Measurements from ENCODE around the gene DUOX1.
A peak's percentile ranks its signal among the peaks of the same experiment; 100 is the strongest.
"Not testable (repeated sequence)": the region's sequence is repeated elsewhere in the genome, so short reads cannot be mapped to it uniquely, and the experiment has no call there.

Gene DUOX1

DNA sequence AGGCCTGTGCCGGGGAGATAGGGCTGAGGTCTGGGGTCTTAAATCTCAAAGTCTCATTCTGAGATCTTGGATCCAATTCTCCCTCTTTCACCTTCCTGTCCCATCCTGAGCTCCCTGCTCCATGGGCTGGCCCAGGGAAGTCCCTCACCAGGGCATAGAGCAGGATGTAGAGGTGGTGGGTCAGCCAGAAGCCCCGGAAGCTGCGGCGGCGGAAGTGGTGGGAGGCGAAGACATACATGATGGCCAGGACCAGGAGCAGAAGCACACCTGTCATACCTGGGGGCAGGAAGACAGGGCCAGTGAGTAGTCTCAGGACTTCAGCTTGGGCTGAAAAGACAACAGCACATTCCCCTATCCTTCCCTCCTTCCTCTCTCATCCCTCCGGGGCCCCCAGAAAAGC lies 32.3 kb upstream of the DUOX1 start:
- DNase-seq = peak; percentile 13
- Mint-ChIP-seq H3K27me3 (no peaks in the 10 kb centered on the region), H3K27ac (no peak overlapping the region), H3K4me1 (ENCODE audit: low read depth) (no peaks in the 10 kb centered on the region), H3K9me3 (no peaks in the 10 kb centered on the region), H3K4me3 (no peak overlapping the region), H3K36me3 (ENCODE audit: low read depth) (no peaks in the 10 kb centered on the region)

- Mint-ChIP-seq H3K36me3 (ENCODE audit: low read depth) (no peaks in the 10 kb centered on the region), H3K9me3 (no peaks in the 10 kb centered on the region), H3K27me3 (peaks cover 6% of the 10 kb centered on the region), H3K4me1 (ENCODE audit: low read depth) (no peaks in the 10 kb centered on the region), H3K4me3 (no peak overlapping the region), H3K27ac (no peak overlapping the region)
- DNase-seq = no peak
Observed at GRCh38 chr15:45099549-45100165, 30.1 kb upstream of the DUOX1 start.

DNA sequence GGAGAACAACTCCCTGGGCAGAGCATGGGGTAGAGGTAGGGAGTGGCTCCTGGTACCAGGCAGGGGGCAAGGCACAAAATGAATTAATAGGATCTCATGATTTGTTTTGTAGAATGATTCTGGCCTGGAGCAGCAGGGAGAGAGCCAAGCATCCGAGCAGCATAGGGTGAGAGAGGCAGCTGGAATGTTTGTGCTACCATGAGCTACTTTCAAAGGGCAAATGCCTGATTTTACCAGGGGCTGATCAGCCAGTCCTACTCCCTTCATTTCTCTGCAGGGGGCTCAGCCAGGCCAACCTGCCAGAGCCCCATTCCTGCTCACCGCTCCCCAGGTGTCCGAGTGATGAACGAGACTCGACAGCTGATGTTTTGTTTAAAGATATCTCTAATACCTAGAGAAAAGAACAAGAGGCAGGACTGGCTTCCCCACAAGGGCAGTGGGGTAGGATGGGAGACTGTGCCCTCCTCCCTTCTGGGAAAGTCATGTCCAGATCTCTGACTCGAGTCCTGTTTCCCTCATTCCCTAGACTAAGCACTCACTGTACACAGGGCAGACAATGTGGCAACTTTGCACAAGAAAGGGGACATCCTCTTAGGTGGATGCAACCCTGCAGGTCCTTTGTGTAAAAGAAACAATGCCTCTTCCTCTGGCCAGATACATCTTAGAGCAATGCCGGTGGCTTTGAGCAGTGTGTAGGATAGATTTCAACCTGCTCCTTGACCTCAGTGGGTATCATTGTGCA lies 28.7 kb upstream of the DUOX1 start:
- no peak overlapping the region for H3K27ac Mint-ChIP-seq
- peaks cover 12% of the 10 kb centered on the region for H3K27me3 Mint-ChIP-seq
- H3K36me3 Mint-ChIP-seq (ENCODE audit: low read depth) = no peaks in the 10 kb centered on the region
- DNase-seq = no peak
- no peaks in the 10 kb centered on the region for H3K4me1 Mint-ChIP-seq (ENCODE audit: low read depth)
- no peak overlapping the region for H3K4me3 Mint-ChIP-seq
- H3K9me3 Mint-ChIP-seq = no peaks in the 10 kb centered on the region

GRCh38 chr15:45101749-45102148 lies 28.0 kb upstream of the DUOX1 start:
- DNase-seq = no peak
- Mint-ChIP-seq H3K9me3 (no peaks in the 10 kb centered on the region), H3K4me1 (ENCODE audit: low read depth) (no peaks in the 10 kb centered on the region), H3K36me3 (ENCODE audit: low read depth) (no peaks in the 10 kb centered on the region), H3K4me3 (no peak overlapping the region), H3K27me3 (peaks cover 12% of the 10 kb centered on the region), H3K27ac (no peak overlapping the region)

DNA sequence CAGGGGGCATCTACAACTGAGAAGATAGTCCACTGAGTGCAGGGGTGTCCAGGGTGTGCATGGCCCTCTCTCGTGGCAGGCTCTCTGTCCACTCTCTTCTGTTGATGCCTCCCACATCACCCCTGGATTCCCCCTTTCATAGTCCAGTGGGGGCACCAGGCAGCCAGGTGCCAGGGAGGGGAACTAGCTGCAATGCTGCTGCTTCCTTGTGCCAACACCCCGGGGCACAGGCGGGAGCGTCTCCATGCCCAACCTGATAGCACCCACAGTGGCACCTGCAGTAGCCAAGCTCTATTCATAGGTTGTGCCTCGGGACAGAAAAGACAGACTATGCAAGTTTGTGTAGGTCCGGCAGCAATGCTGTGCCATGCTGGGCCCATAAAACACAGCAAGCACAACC lies 27.6 kb upstream of the DUOX1 start:
- Mint-ChIP-seq H3K9me3 (no peaks in the 10 kb centered on the region), H3K27me3 (peaks cover 14% of the 10 kb centered on the region), H3K4me1 (ENCODE audit: low read depth) (no peaks in the 10 kb centered on the region), H3K4me3 (no peak overlapping the region), H3K27ac (no peak overlapping the region), H3K36me3 (ENCODE audit: low read depth) (no peaks in the 10 kb centered on the region)
- no peak for DNase-seq

GRCh38 chr15:45104170-45104569 lies 25.6 kb upstream of the DUOX1 start:
- H3K9me3 Mint-ChIP-seq; H3K4me3 Mint-ChIP-seq; H3K4me1 Mint-ChIP-seq (ENCODE audit: low read depth); H3K36me3 Mint-ChIP-seq (ENCODE audit: low read depth); H3K27ac Mint-ChIP-seq; DNase-seq: not testable (repeated sequence)
- H3K27me3 Mint-ChIP-seq = peaks cover 25% of the 10 kb centered on the region

DNA sequence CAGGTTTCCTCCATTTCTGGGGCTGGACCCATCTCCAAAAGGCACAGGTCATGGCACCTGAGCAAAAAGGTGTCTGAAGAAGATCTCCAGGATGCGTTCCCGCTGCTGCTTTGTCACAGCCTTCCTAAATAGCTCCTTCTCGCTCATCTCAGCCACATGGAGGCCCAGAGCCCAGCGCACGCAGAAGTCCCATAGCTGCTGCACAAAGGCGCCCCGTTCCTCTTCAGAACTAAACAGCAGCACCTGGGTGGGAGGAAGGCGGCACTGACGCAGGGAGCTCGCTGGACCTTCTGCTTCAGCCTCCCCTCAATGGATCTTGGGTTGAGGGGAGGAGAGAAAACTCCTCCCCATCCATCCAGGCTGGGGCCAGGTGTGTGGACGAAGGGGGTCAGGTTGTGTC lies 24.2 kb upstream of the DUOX1 start:
- H3K27ac Mint-ChIP-seq = no peak overlapping the region

GRCh38 chr15:45106002-45106790 lies 23.6 kb upstream of the DUOX1 start:
- Mint-ChIP-seq H3K9me3 (no peaks in the 10 kb centered on the region), H3K4me1 (ENCODE audit: low read depth) (no peaks in the 10 kb centered on the region), H3K4me3 (no peak overlapping the region), H3K27ac (no peak overlapping the region), H3K36me3 (ENCODE audit: low read depth) (no peaks in the 10 kb centered on the region), H3K27me3 (peaks cover 41% of the 10 kb centered on the region)
- DNase-seq = no peak

More for the DNA sequence above, 24.2 kb upstream of the DUOX1 start:
- no peak overlapping the region for H3K4me3 Mint-ChIP-seq
- peaks cover 39% of the 10 kb centered on the region for H3K27me3 Mint-ChIP-seq
- DNase-seq = no peak
- no peaks in the 10 kb centered on the region for H3K9me3 Mint-ChIP-seq
- H3K36me3 Mint-ChIP-seq (ENCODE audit: low read depth) = no peaks in the 10 kb centered on the region
- H3K4me1 Mint-ChIP-seq (ENCODE audit: low read depth) = no peaks in the 10 kb centered on the region

DNA sequence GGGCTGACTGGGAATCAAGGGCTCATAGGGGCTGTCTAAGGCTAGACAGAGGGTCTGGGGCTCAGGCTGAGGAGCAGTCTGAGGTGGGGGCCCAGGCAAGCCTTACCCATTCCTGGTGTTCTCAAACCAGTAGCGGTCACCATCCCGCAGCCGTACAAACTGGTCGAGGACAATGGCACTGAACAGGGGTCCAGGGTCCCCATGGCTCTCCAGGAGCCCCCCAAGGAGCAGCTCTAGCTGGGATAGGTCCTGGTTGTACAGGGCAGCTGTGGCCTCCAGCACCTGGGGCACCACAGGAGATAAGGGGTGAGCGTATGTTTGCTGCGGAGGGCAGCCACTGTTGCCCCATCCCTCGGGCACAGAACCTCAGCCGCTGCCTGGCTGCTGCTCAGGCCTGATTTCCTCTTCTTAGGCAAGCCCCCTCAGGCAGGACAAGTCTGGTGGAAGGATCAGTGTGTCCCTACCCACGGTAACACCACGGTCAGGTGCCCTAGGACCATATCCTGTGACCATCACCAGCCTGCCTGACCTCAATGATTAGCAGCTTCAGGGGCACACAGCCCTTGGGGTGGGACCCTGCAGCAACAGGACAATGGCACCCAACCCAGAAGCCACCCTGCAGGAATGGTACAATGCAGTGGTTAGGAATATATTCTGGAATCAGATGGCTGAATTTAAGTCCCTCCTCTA lies 21.7 kb upstream of the DUOX1 start:
- no peaks in the 10 kb centered on the region for H3K36me3 Mint-ChIP-seq (ENCODE audit: low read depth)
- H3K27ac Mint-ChIP-seq = no peak overlapping the region
- H3K4me1 Mint-ChIP-seq (ENCODE audit: low read depth) = peaks cover 12% of the 10 kb centered on the region
- no peak overlapping the region for H3K4me3 Mint-ChIP-seq
- DNase-seq = no peak
- H3K9me3 Mint-ChIP-seq = no peaks in the 10 kb centered on the region
- peaks cover 55% of the 10 kb centered on the region for H3K27me3 Mint-ChIP-seq

- no peaks in the 10 kb centered on the region for H3K36me3 Mint-ChIP-seq (ENCODE audit: low read depth)
- no peaks in the 10 kb centered on the region for H3K9me3 Mint-ChIP-seq
- H3K4me3 Mint-ChIP-seq = no peak overlapping the region
- peaks cover 67% of the 10 kb centered on the region for H3K27me3 Mint-ChIP-seq
- peaks cover 27% of the 10 kb centered on the region for H3K4me1 Mint-ChIP-seq (ENCODE audit: low read depth)
- no peak for DNase-seq
- H3K27ac Mint-ChIP-seq = no peak overlapping the region
Observed at GRCh38 chr15:45110256-45110820, 19.5 kb upstream of the DUOX1 start.

DNA sequence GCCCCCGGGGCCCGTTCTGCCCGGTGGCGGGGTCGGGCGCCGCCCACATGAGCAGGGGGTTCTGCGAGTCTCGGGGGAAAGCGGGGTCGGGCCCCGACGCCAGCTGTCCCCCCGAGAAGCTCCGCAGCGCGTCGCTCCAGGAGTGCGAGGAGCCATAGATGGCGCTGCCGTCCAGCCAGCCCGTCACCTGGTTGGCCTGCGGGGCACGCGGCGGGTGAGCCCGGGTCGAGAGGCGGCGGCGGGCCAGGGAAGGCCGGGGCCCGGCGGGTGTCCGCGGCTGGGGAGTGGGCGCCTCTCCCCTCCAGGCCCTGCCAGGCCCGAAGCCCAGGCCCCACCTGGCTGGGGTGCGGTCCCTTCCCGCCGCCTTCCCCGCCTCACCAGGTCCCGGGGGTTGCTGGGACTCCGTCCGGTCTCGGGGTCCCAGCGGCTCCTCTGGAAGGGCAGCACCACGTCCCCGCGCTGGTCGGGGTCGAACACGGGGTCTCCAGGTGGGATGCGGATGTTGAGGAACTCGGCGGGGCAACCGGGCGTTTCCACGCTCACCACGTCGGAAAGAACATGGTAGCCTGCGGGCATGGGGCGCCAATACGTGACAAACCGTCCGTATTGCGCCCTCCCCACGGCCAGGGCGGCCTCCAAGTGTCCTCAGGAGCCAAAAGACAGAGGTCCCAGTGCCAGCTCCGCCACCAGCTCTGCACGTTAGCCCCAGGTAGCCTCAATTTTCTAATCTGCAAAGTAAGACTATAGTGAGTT lies 18.2 kb upstream of the DUOX1 start:
- DNase-seq = no peak

GRCh38 chr15:45112143-45112590 lies 17.6 kb upstream of the DUOX1 start:
- H3K9me3 Mint-ChIP-seq = no peaks in the 10 kb centered on the region
- peak overlapping the region; percentile 59 for H3K4me3 Mint-ChIP-seq
- H3K4me1 Mint-ChIP-seq (ENCODE audit: low read depth) = peaks cover 34% of the 10 kb centered on the region
- DNase-seq = no peak
- peaks cover 82% of the 10 kb centered on the region for H3K27me3 Mint-ChIP-seq
- H3K27ac Mint-ChIP-seq = peak overlapping the region; percentile 44
- no peaks in the 10 kb centered on the region for H3K36me3 Mint-ChIP-seq (ENCODE audit: low read depth)

More for the DNA sequence above, 18.2 kb upstream of the DUOX1 start:
- H3K36me3 Mint-ChIP-seq (ENCODE audit: low read depth) = no peaks in the 10 kb centered on the region
- H3K27me3 Mint-ChIP-seq = peaks cover 79% of the 10 kb centered on the region
- no peaks in the 10 kb centered on the region for H3K9me3 Mint-ChIP-seq
- H3K27ac Mint-ChIP-seq = no peak overlapping the region
- no peak overlapping the region for H3K4me3 Mint-ChIP-seq
- H3K4me1 Mint-ChIP-seq (ENCODE audit: low read depth) = peaks cover 32% of the 10 kb centered on the region

GRCh38 chr15:45112591-45113379 lies 17.0 kb upstream of the DUOX1 start:
- peak overlapping the region; percentile 59 for H3K4me3 Mint-ChIP-seq
- no peaks in the 10 kb centered on the region for H3K9me3 Mint-ChIP-seq
- peak overlapping the region; percentile 44 for H3K27ac Mint-ChIP-seq
- peak; percentile 49 for DNase-seq
- no peaks in the 10 kb centered on the region for H3K36me3 Mint-ChIP-seq (ENCODE audit: low read depth)
- H3K27me3 Mint-ChIP-seq = peaks cover 86% of the 10 kb centered on the region
- peaks cover 41% of the 10 kb centered on the region for H3K4me1 Mint-ChIP-seq (ENCODE audit: low read depth)
